OCI-LY1 (cell line): Measurements from ENCODE around the gene ARHGEF10L.

ENCODE experiments used
- H2AFZ ChIP-seq: fragments of 200-600 bp; sonication (generic), shearing (Covaris generic); 2 replicates; pipeline ENCODE4 v1.6.0; 2014; ENCODE audit warnings: antibody characterized with exemption, mild to moderate bottlenecking, low read length
- H3F3A ChIP-seq: fragments of 200-600 bp; sonication (generic), shearing (Covaris generic); 2 replicates; pipeline ENCODE4 v1.6.0; 2014; ENCODE audit warnings: mild to moderate bottlenecking, antibody characterized with exemption, low read length, moderate library complexity; ENCODE audit not compliant: insufficient read depth
- H3K27ac ChIP-seq: fragments of 200-600 bp; sonication (generic); 2 replicates; pipeline ENCODE4 v1.5.1; 2014; ENCODE audit warnings: low read length, mixed run types, mild to moderate bottlenecking, low read depth; ENCODE audit not compliant: poor library complexity, severe bottlenecking
- H3K27me3 ChIP-seq: fragments of 200-600 bp; sonication (generic); 2 replicates; pipeline ENCODE4 v1.6.0; 2014; ENCODE audit warnings: antibody characterized with exemption, mild to moderate bottlenecking, low read length, moderate library complexity; ENCODE audit not compliant: insufficient read depth
- H3K36me3 ChIP-seq: fragments of 200-600 bp; sonication (generic); 2 replicates; pipeline ENCODE4 v1.6.1; 2014; ENCODE audit warnings: mild to moderate bottlenecking, antibody characterized with exemption, low read length, moderate library complexity, mixed read lengths; ENCODE audit not compliant: insufficient read depth
- H3K4me1 ChIP-seq: fragments of 200-600 bp; sonication (generic); 2 replicates; pipeline ENCODE4 v1.5.1; 2014; ENCODE audit warnings: mild to moderate bottlenecking, low read length, moderate library complexity; ENCODE audit not compliant: insufficient read depth, severe bottlenecking
- H3K4me2 ChIP-seq: fragments of 200-600 bp; sonication (generic), shearing (Covaris generic); 2 replicates; pipeline ENCODE4 v1.6.1; 2014; ENCODE audit warnings: low read length
- H3K4me3 ChIP-seq: fragments of 200-600 bp; sonication (generic); 2 replicates; pipeline ENCODE4 v1.5.1; 2014; ENCODE audit warnings: low read length, low read depth, mild to moderate bottlenecking, mixed read lengths; ENCODE audit not compliant: poor library complexity, severe bottlenecking
- H3K79me2 ChIP-seq: fragments of 200-600 bp; shearing (Covaris generic); 2 replicates; pipeline ENCODE4 v1.6.1; 2016; ENCODE audit warnings: mixed run types, low read length, mixed read lengths; ENCODE audit not compliant: insufficient read depth
- H3K9ac ChIP-seq: fragments of 200-600 bp; sonication (generic), shearing (Covaris generic); 2 replicates; pipeline ENCODE4 v1.6.1; 2014; ENCODE audit warnings: mild to moderate bottlenecking, low read length, mixed read lengths
- H3K9me2 ChIP-seq: fragments of 200-600 bp; sonication (generic), shearing (Covaris generic); 2 replicates; pipeline ENCODE4 v1.6.1; 2014; ENCODE audit warnings: low read depth, mild to moderate bottlenecking, low read length, mixed read lengths
- H3K9me3 ChIP-seq: fragments of 200-600 bp; shearing (Covaris generic); 2 replicates; pipeline ENCODE4 v1.6.1; 2014; ENCODE audit warnings: low read length, mixed read lengths
- H4K20me1 ChIP-seq: fragments of 200-600 bp; sonication (generic), shearing (Covaris generic); 2 replicates; pipeline ENCODE4 v1.6.0; 2016; ENCODE audit warnings: mild to moderate bottlenecking, low read length; ENCODE audit not compliant: insufficient read depth
- CTCF ChIP-seq: fragments of 200-600 bp; sonication (generic), shearing (Covaris generic); IDR thresholded peaks from 2 replicates; pipeline ENCODE4 v1.5.1; 2017; ENCODE audit warnings: mild to moderate bottlenecking, antibody characterized with exemption, low read length, moderate library complexity, mixed read lengths
- EZH2 ChIP-seq: fragments of 200-600 bp; sonication (generic), shearing (Covaris generic); IDR thresholded peaks from 2 replicates; pipeline ENCODE4 v1.8.0; 2017; ENCODE audit warnings: borderline replicate concordance, mixed run types, mild to moderate bottlenecking, antibody characterized with exemption, low read length, moderate library complexity, mixed read lengths

ARHGEF10L gene

DNA sequence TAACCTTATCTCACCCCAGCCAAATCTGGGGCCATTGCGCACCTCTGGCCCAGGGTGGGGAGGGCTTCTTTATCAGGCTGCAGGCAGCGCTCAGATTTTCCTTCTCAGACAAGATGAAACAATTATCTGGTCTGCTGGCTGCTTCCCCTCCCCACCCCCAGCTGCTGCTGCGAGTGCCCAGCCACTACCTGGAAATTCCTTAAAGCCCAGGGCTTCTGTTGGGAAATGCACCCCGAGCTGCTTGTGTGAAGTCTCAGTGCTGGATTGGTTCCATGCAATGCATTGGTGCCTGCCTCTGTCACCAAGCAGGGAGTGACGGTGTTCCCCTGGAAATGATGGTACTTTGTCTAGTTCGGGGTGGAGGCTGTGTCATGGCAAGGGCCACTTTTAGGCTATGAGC, 197.1 kb downstream of the ARHGEF10L start:
- TF ChIP-seq CTCF: no peak
- no peak for TF ChIP-seq EZH2

GRCh38 chr1:17739050-17739449, 199.6 kb downstream of the ARHGEF10L start:
- H3K27me3 ChIP-seq: no peaks in the 10 kb centered on the region
- H3K9me3 ChIP-seq: no peaks in the 10 kb centered on the region
- H2AFZ ChIP-seq: no peak overlapping the region
- no peak overlapping the region for H3K4me3 ChIP-seq
- H3K27ac ChIP-seq: no peak overlapping the region
- H3K9ac ChIP-seq: no peak overlapping the region
- no peaks in the 10 kb centered on the region for H3F3A ChIP-seq
- TF ChIP-seq EZH2 (no peak), CTCF (no peak)
- H3K9me2 ChIP-seq: no peaks in the 10 kb centered on the region
- H3K4me2 ChIP-seq: no peak overlapping the region
- no peaks in the 10 kb centered on the region for H4K20me1 ChIP-seq
- H3K79me2 ChIP-seq: no peaks in the 10 kb centered on the region
- no peaks in the 10 kb centered on the region for H3K36me3 ChIP-seq
- H3K4me1 ChIP-seq: no peaks in the 10 kb centered on the region

More for the DNA sequence above, 197.1 kb downstream of the ARHGEF10L start:
- Histone ChIP-seq H3K9me2 (no peaks in the 10 kb centered on the region), H3K79me2 (no peaks in the 10 kb centered on the region), H3K27ac (no peak overlapping the region), H3K9me3 (no peaks in the 10 kb centered on the region), H3F3A (no peaks in the 10 kb centered on the region), H3K27me3 (no peaks in the 10 kb centered on the region), H3K4me2 (no peak overlapping the region), H2AFZ (no peak overlapping the region), H3K4me1 (no peaks in the 10 kb centered on the region), H3K36me3 (no peaks in the 10 kb centered on the region), H4K20me1 (no peaks in the 10 kb centered on the region), H3K4me3 (no peak overlapping the region), H3K9ac (no peak overlapping the region)

DNA sequence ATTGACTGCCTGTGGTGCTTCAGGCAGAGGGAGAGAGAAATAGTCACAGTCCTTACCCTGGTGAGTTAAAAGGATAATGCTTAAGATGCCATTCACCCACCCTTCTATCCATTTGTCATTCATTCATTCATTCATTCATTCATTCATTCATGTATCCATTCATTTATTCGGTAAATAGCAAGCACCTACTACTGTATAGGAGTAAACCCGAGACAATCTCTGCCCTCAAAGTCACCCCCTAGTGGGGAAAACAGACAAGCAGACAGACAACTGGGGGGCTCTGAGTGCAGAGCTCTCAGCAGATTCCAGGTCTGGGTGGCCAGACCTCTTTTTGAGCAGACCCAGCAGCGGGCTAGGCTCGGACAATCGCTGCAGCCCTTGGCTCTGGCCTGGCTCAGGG, 201.6 kb downstream of the ARHGEF10L start:
- H3K4me2 ChIP-seq: no peak overlapping the region
- H3K9me3 ChIP-seq: no peaks in the 10 kb centered on the region
- H3K36me3 ChIP-seq: no peaks in the 10 kb centered on the region
- H3K9me2 ChIP-seq: no peaks in the 10 kb centered on the region
- no peak overlapping the region for H3K4me3 ChIP-seq
- no peaks in the 10 kb centered on the region for H4K20me1 ChIP-seq
- TF ChIP-seq CTCF (peak; percentile 16; the same call in 1 of the 2 replicates), EZH2 (no peak)
- no peaks in the 10 kb centered on the region for H3K27me3 ChIP-seq
- no peak overlapping the region for H2AFZ ChIP-seq
- H3F3A ChIP-seq: no peaks in the 10 kb centered on the region
- H3K79me2 ChIP-seq: no peaks in the 10 kb centered on the region
- no peaks in the 10 kb centered on the region for H3K4me1 ChIP-seq
- H3K9ac ChIP-seq: no peak overlapping the region
- no peak overlapping the region for H3K27ac ChIP-seq
